ENCODE measurements around the gene MBL2. TPM values are rescaled to one million over a fixed set of nuclear protein-coding genes. Genes with fewer than 3 reads are reported as not detected.

The MBL2 gene
- total and polyA plus RNA-seq, 2 of the 8 experiments (the other 6 are each of a cell fraction or from before 2014, with no cell fraction given): not detected

GRCh38 chr10:52768001-52768532, 4.5 kb downstream of the MBL2 start (continued):
- no peak for TF ChIP-seq JUN (IDR thresholded peaks at IDR 0.05; ENCODE audit: low read depth, low read length)
- no peak for TF ChIP-seq CBX5 (IDR thresholded peaks at IDR 0.05; ENCODE audit: low read depth, low read length)
- no peak for TF ChIP-seq GTF2F1 (IDR thresholded peaks at IDR 0.05; ENCODE audit: borderline replicate concordance, low read depth, low read length)
